ENCODE data around the gene FAM89A. TPM values are rescaled to one million over a fixed set of nuclear protein-coding genes. Genes with fewer than 3 reads are reported as not detected.

The FAM89A gene
- total RNA-seq, 1 experiment from 2014 or later: 23.6 TPM

GRCh38 chr1:230978491-230979388 is 61.3 kb downstream of the FAM89A start, which contains the start of the genes ARV1 and TTC13:
TSS of gene ARV1 (plus strand) at chr1:230979094. CDS start at chr1:230979106, 12 bp downstream.
TSS of gene TTC13 (minus strand) at chr1:230978861. CDS start at chr1:230978830, 31 bp downstream.
- Histone ChIP-seq H3K9me3 (ENCODE audit: control insufficient read depth in 1 of 2, insufficient read depth in 1 of 2, low read depth in 1 of 2, low read length in 2 of 2) (no peaks in the 10 kb centered on the region), H3K27ac (ENCODE audit: low read depth, low read length) (peak within 1 kb of the TSS; percentile 61), H3K4me3 (replicated peaks in 1 of 2; ENCODE audit: low read depth in 1 of 2, low read length in 2 of 2) (peak within 1 kb of the TSS; percentile 87 to 88), H3K4me1 (ENCODE audit: control insufficient read depth in 1 of 2, insufficient read depth in 2 of 2, low read length in 2 of 2) (peaks cover 7 to 13% of the 10 kb centered on the region in 2 experiments; a peak in 2 of 4 replicates), H4K20me1 (ENCODE audit: insufficient read depth) (no peaks in the 10 kb centered on the region), H3K36me3 (ENCODE audit: control insufficient read depth in 1 of 2, insufficient read depth in 2 of 2, low read length in 2 of 2) (0 out of 4 replicates have a peak, but pooled peaks cover 0 to 2% of the 10 kb centered on the region in 2 experiments), H2AFZ (ENCODE audit: low read depth, low read length, poor library complexity, severe bottlenecking) (no peak within 1 kb of the TSS), H3K9ac (ENCODE audit: low read length) (peak within 1 kb of the TSS; percentile 68), H3K9me2 (ENCODE audit: insufficient read depth) (no peaks in the 10 kb centered on the region), H3K27me3 (ENCODE audit: insufficient read depth, low read length) (no peaks in the 10 kb centered on the region), H3K79me2 (ENCODE audit: insufficient read depth, low read length) (peaks cover 35% of the 10 kb centered on the region), H3K4me2 (ENCODE audit: low read length) (peak within 1 kb of the TSS; percentile 83)
- ChIA-PET CTCF (interaction anchor here (2.1 kb wide), 1 partner anchor 181 kb away, joined by 7 read pairs; no protein-coding TSS in a partner anchor), RAD21 (ENCODE audit: low non-redundant PET in 1 of 2, low total read pairs in 2 of 2, uncharacterized antibody in 2 of 2, unreplicated experiment in 2 of 2) (no interaction called here), POLR2A (interaction anchor here (0.6 kb wide), 1 partner anchor 513 kb away, joined by 3 read pairs; no protein-coding TSS in a partner anchor)
- DNase-seq (ENCODE audit: low read depth, low spot score): peak; percentile 97
- peak; percentile 98 for ATAC-seq
- no TSS peak for BruUV-seq (replicated peaks)
- intact Hi-C loops (cut with micrococcal nuclease): loop anchor here (1.0 to 5.0 kb wide), 5 partner anchors 180 to 549 kb away; partner anchors contain the start of genes COG2 and TSNAX
- peak; percentile 92 for TF ChIP-seq CBX3 (IDR thresholded peaks at IDR 0.05; ENCODE audit: low read depth)
- peak; percentile 70; the same call in 1 of the 2 replicates for TF ChIP-seq ZFX (IDR thresholded peaks at IDR 0.05)
- no peak for TF ChIP-seq ZBTB33 (IDR thresholded peaks at IDR 0.05; ENCODE audit: extremely low read depth, insufficient replicate concordance, low read length)
- no peak for TF ChIP-seq EZH2 (IDR thresholded peaks at IDR 0.05)
- TF ChIP-seq ZNF274 (IDR thresholded peaks at IDR 0.05; ENCODE audit: low read depth, low read length): no peak
- TF ChIP-seq REST (IDR thresholded peaks at IDR 0.05; ENCODE audit: low read depth): no peak
- TF ChIP-seq EGR1 (IDR thresholded peaks at IDR 0.05; ENCODE audit: low read depth): peak; percentile 52
- no peak for TF ChIP-seq EZH2phosphoT487 (IDR thresholded peaks at IDR 0.05; ENCODE audit: borderline replicate concordance)
- no peak for TF ChIP-seq POLR2A (IDR thresholded peaks at IDR 0.05; ENCODE audit: borderline replicate concordance, extremely low read depth, insufficient read depth, insufficient read length)
- no peak for TF ChIP-seq FOSL1 (IDR thresholded peaks at IDR 0.05; ENCODE audit: low read depth)
- TF ChIP-seq JUND (IDR thresholded peaks at IDR 0.05): no peak
- peak; percentile 55 to 65 (median 63); a peak in 5 of 6 replicates for TF ChIP-seq CTCF (IDR thresholded peaks at IDR 0.05 in 2 of 3, conservative IDR thresholded peaks at IDR 0.05 in 1 of 3; ENCODE audit: borderline replicate concordance in 1 of 3, insufficient read depth in 1 of 3, low read depth in 2 of 3, low read length in 2 of 3)
- no peak for TF ChIP-seq SRF (IDR thresholded peaks at IDR 0.05; ENCODE audit: low read depth)
- peak; percentile 89 for TF ChIP-seq SP1 (IDR thresholded peaks at IDR 0.05; ENCODE audit: low read depth)
- peak; percentile 97 for TF ChIP-seq SIN3A (IDR thresholded peaks at IDR 0.05; ENCODE audit: low read depth)
- TF ChIP-seq TCF7L2 (IDR thresholded peaks at IDR 0.05; ENCODE audit: borderline replicate concordance, extremely low read depth, insufficient read depth, insufficient read length): peak; percentile 9
- peak; percentile 80 for TF ChIP-seq RAD21 (IDR thresholded peaks at IDR 0.05; ENCODE audit: low read depth)
- peak; percentile 83; the same call in 1 of the 2 replicates for TF ChIP-seq MAX (IDR thresholded peaks at IDR 0.05)

Measured in HCT116 (cell line).